HepG2 (cell line): ENCODE measurements around the gene TM4SF1. TPM values are rescaled to one million over a fixed set of nuclear protein-coding genes. Genes with fewer than 3 reads are reported as not detected.

Experiments used
- ATAC-seq: fragments of 200-7000 bp; cut with Tn5 transposase; 3 replicates; pipeline ENCODE4 v1.9.1; 2020; ENCODE audit warnings: mild to moderate bottlenecking, moderate library complexity
- BruUV-seq: library from RNA; stranded (reverse); fragments of 400-500 nt; replicated peaks from 2 replicates; lab custom pipeline; 2021; lab: Mats Ljungman, UMichigan
- CTCF ChIA-PET: fragments of 300-600 bp; formaldehyde crosslinking; extraction: SDS; loops from one replicate; lab custom pipeline; 2021; ENCODE audit warnings: low total read pairs, inconsistent platforms, low intra/inter-chr PET ratio; lab: Yijun Ruan, JAX
- POLR2A ChIA-PET: fragments of 350-600 bp; sonication (Branson Sonifier 250); formaldehyde crosslinking; loops from one replicate; lab custom pipeline; 2020; ENCODE audit warnings: antibody characterized with exemption, inconsistent platforms; lab: Yijun Ruan, JAX
- DNase-seq: peaks from one replicate; pipeline ENCODE4 v3.0.0-alpha.2; 2015; ENCODE audit warnings: low spot score
- FAIRE-seq: peaks from 3 replicates; lab custom pipeline; 2011; peaks lifted over from hg19 to GRCh38; lab: Jason Lieb, UNC
- H2AFZ ChIP-seq: one replicate; pipeline ENCODE4 v1.6.1; 2011; ENCODE audit warnings: low read length, inconsistent platforms
- H3K27ac ChIP-seq: fragments of 300-600 bp; 3 replicates; pipeline ENCODE4 v1.8.0; 2011; ENCODE audit warnings: mixed run types, mild to moderate bottlenecking, mixed read lengths, low read length, inconsistent platforms; ENCODE audit not compliant: insufficient read depth; ENCODE audit errors: extremely low read length
- H3K27me3 ChIP-seq, 2 experiments: fragments of 200-600 bp in 1 of 2; 2 replicates in 1 of 2; 3 replicates in 1 of 2; pipeline versions ENCODE4 v1.6.0 to v1.8.0; 2011; ENCODE audit warnings: low read length in 2 of 2, mild to moderate bottlenecking in 2 of 2, moderate library complexity in 2 of 2, inconsistent platforms in 1 of 2; ENCODE audit not compliant: insufficient read depth in 2 of 2, control insufficient read depth in 1 of 2
- H3K36me3 ChIP-seq, 2 experiments: fragments of 200-600 bp in 1 of 2; replicated peaks in 1 of 2; 2 replicates in 1 of 2; 3 replicates in 1 of 2; pipeline versions ENCODE4 v1.5.1 to v1.8.0; 2011; ENCODE audit warnings: low read length in 2 of 2, inconsistent platforms in 1 of 2; ENCODE audit not compliant: insufficient read depth in 2 of 2, control insufficient read depth in 1 of 2
- H3K4me1 ChIP-seq: 2 replicates; pipeline ENCODE4 v1.5.1; 2012; ENCODE audit warnings: low read length, inconsistent platforms; ENCODE audit not compliant: insufficient read depth
- H3K4me2 ChIP-seq: 2 replicates; pipeline ENCODE4 v1.6.0; 2011; ENCODE audit warnings: low read depth, low read length, inconsistent platforms
- H3K4me3 ChIP-seq, 3 experiments: fragments of 200-600 bp in 1 of 3; sonication (generic), shearing (Covaris generic) in 1 of 3; replicated peaks in 1 of 3; 2 replicates each; pipeline ENCODE4 v1.5.1; 2011 to 2016; ENCODE audit warnings: low read length in 3 of 3, inconsistent platforms in 2 of 3, low read depth in 2 of 3, mild to moderate bottlenecking in 2 of 3, control low read depth in 1 of 3, mixed read lengths in 1 of 3; ENCODE audit not compliant: insufficient read depth in 1 of 3
- H3K79me2 ChIP-seq: one replicate; pipeline ENCODE4 v1.6.1; 2011; ENCODE audit warnings: low read length, inconsistent platforms; ENCODE audit not compliant: insufficient read depth
- H3K9ac ChIP-seq: 2 replicates; pipeline ENCODE4 v1.6.0; 2011; ENCODE audit warnings: mild to moderate bottlenecking, low read depth, low read length, inconsistent platforms; ENCODE audit not compliant: insufficient read depth
- H3K9me3 ChIP-seq: 2 replicates; pipeline ENCODE4 v1.5.1; 2012; ENCODE audit warnings: mild to moderate bottlenecking, low read length
- H4K20me1 ChIP-seq: 2 replicates; pipeline ENCODE4 v1.6.0; 2011; ENCODE audit warnings: inconsistent platforms, mild to moderate bottlenecking, low read length, moderate library complexity; ENCODE audit not compliant: insufficient read depth
- ATF5 ChIP-seq: sonication (generic); formaldehyde crosslinking; IDR thresholded peaks from 2 replicates; pipeline ENCODE4 v1.4.0; 2020; ENCODE audit warnings: mild to moderate bottlenecking, low read depth, missing genetic modification reagents
- MIER3 ChIP-seq: IDR thresholded peaks from 2 replicates; pipeline ENCODE4 v1.6.1; 2016; ENCODE audit warnings: missing compliant biosample characterization, borderline replicate concordance
- ZNF280D ChIP-seq: sonication (generic); formaldehyde crosslinking; IDR thresholded peaks from 2 replicates; pipeline ENCODE4 v1.5.1; 2020; ENCODE audit warnings: mild to moderate bottlenecking, missing genetic modification reagents
- WGBS: methylation state at CpG from one replicate; pipeline ENCODE4 v1.1.6; 2017; ENCODE audit warnings: low lambda C conversion rate; 5-methylcytosine and 5-hydroxymethylcytosine counted together
- in situ Hi-C: cut with HindIII; loops from 2 replicates; pipeline ENCODE4 v1.10.0; 2017; ENCODE audit warnings: low pct_unique_long_range_greater_than_20kb; ENCODE audit not compliant: extremely low pct_ligation_motif_present
- intact Hi-C: fragments of 100-400 bp; cut with micrococcal nuclease; formaldehyde crosslinking; loops from one replicate; pipeline ENCODE4 v1.10.0; 2022; ENCODE audit not compliant: unreplicated experiment
- polyA plus RNA-seq, 8 experiments: library from polyadenylated mRNA; depleted of rRNA in 3 of 8; stranded (reverse) in 7 of 8; unstranded in 1 of 8; fragments of >200 nt; fragmentation: Illumina TruSeq in 4 of 8; extraction: Trizol in 4 of 8; gene quantifications; 2 replicates each; pipeline versions ENCODE4 v1.2.1 to v1.2.3, GENCODE V29; 2011 to 2016; ENCODE audit warnings: low read depth in 4 of 8, missing spikeins in 1 of 8, mixed read lengths in 1 of 8; ENCODE audit not compliant: insufficient read depth in 1 of 8
- total RNA-seq, 5 experiments: library from RNA; depleted of rRNA; stranded (reverse); fragments of >200 nt; fragmentation: Illumina TruSeq; extraction: Trizol; gene quantifications; 2 replicates each; pipeline ENCODE4 v1.2.3, GENCODE V29; 2016; ENCODE audit warnings: low read depth in 1 of 5

TM4SF1 gene
- total and polyA plus RNA-seq, 2 of the 13 experiments (the other 11 are each of a cell fraction or from before 2014, with no cell fraction given) = 431 to 1,359 TPM

- H3K27me3 ChIP-seq = no peaks in the 10 kb centered on the region; a peak in 2 of 5 replicates
- CTCF ChIA-PET = no interaction called here
- H3K79me2 ChIP-seq = peaks cover 45% of the 10 kb centered on the region
These were observed 4.6 kb upstream of the TM4SF1 start for GRCh38 chr3:149382101-149382467.

More at GRCh38 chr3:149382101-149382467, 4.6 kb upstream of the TM4SF1 start:
- Histone ChIP-seq H3K4me2 (peak overlapping the region; percentile 52; the same call in 1 of the 2 replicates), H3K4me1 (peaks cover 75% of the 10 kb centered on the region), H3K4me3 (no peak overlapping the region), H3K27ac (peak overlapping the region; percentile 100), H2AFZ (no peak overlapping the region), H3K9me3 (no peaks in the 10 kb centered on the region), H4K20me1 (no peaks in the 10 kb centered on the region), H3K36me3 (no peaks in the 10 kb centered on the region), H3K9ac (no peak overlapping the region)
- ATAC-seq = no peak
- WGBS = 88% methylated on average over 4 of the region's 4 CpGs
- POLR2A ChIA-PET = interaction anchor here (1.1 to 7.1 kb wide), 4 partner anchors 8 to 19 kb away, joined by 3 to 73 read pairs (median 5); no protein-coding TSS in a partner anchor
- TF ChIP-seq ZNF280D (CRISPR knock-in tag) (peak; percentile 15; the same call in 1 of the 2 replicates), ATF5 (CRISPR knock-in tag) (no peak), MIER3 (CRISPR knock-in tag) (no peak)
- FAIRE-seq = no peak
- DNase-seq = no peak
- in situ Hi-C loops = no loop called here
- BruUV-seq = no TSS peak
- intact Hi-C loops = no loop called here
